A549 (cell line): Measurements from ENCODE around the gene RMI1. TPM values are rescaled to one million over a fixed set of nuclear protein-coding genes. Genes with fewer than 3 reads are reported as not detected.

Experiments
- ATAC-seq, 2 experiments: fragments of 200-7000 bp in 1 of 2; fragments of >200 bp in 1 of 2; cut with Nextera tagmentation in 1 of 2; cut with Tn5 transposase in 1 of 2; 3 replicates each; pipeline versions ENCODE4 v1.8.0 to v1.9.1; 2018 to 2020; ENCODE audit warnings: mild to moderate bottlenecking in 1 of 2, moderate library complexity in 1 of 2
- CTCF ChIA-PET: fragments of 300-600 bp; sonication (Branson Sonifier 250); formaldehyde crosslinking; extraction: SDS; loops from one replicate; lab custom pipeline; 2021; ENCODE audit warnings: antibody characterized with exemption, inconsistent platforms; lab: Yijun Ruan, JAX
- POLR2A ChIA-PET: fragments of 350-600 bp; formaldehyde crosslinking; extraction: SDS; loops from one replicate; lab custom pipeline; 2021; ENCODE audit warnings: antibody characterized with exemption, inconsistent platforms; lab: Yijun Ruan, JAX
- DNase-seq, 2 experiments: peaks; one replicate each; pipeline versions ENCODE4 v3.0.0 to v3.0.0-alpha.2; 2011 to 2016; ENCODE audit warnings: low read depth in 1 of 2, low spot score in 1 of 2
- FAIRE-seq: peaks from 2 replicates; lab custom pipeline; 2011; peaks lifted over from hg19 to GRCh38; lab: Jason Lieb, UNC
- H3K27ac ChIP-seq, 2 experiments: fragments of >200 bp; sonication (Bioruptor Twin); formaldehyde crosslinking; 3 replicates each; pipeline ENCODE4 v1.5.1; 2016 to 2017
- H3K4me1 ChIP-seq: fragments of >200 bp; sonication (Bioruptor Twin); formaldehyde crosslinking; 3 replicates; pipeline ENCODE4 v1.6.1; 2016
- H3K4me2 ChIP-seq: fragments of >200 bp; sonication (Bioruptor Twin); formaldehyde crosslinking; 3 replicates; pipeline ENCODE4 v1.6.1; 2016
- H3K4me3 ChIP-seq: fragments of >200 bp; sonication (Bioruptor Twin); formaldehyde crosslinking; 3 replicates; pipeline ENCODE4 v1.5.1; 2016
- H3K9me3 ChIP-seq: fragments of >200 bp; sonication (Bioruptor Twin); formaldehyde crosslinking; 3 replicates; pipeline ENCODE4 v1.6.1; 2016
- CBX2 ChIP-seq: fragments of 200-600 bp; sonication (generic); IDR thresholded peaks from 2 replicates; pipeline ENCODE4 v1.6.1; 2016; ENCODE audit warnings: low read depth, mild to moderate bottlenecking, borderline replicate concordance
- CEBPB ChIP-seq, 2 experiments: fragments of >200 bp in 1 of 2; sonication (Bioruptor Twin) in 1 of 2; formaldehyde crosslinking in 1 of 2; IDR thresholded peaks; 2 replicates each; pipeline ENCODE4 v1.6.1; 2012 to 2016
- EP300 ChIP-seq, 2 experiments: fragments of >200 bp; sonication (Bioruptor Twin); formaldehyde crosslinking; IDR thresholded peaks; 2 replicates in 1 of 2; 3 replicates in 1 of 2; pipeline ENCODE4 v1.6.1; 2016 to 2017
- ESRRA ChIP-seq: fragments of 150-350 bp; IDR thresholded peaks from 2 replicates; pipeline ENCODE4 v1.6.1; 2014; ENCODE audit warnings: mild to moderate bottlenecking, low read length, borderline replicate concordance
- FOSB ChIP-seq: fragments of 250-450 bp; sonication (Bioruptor Pico); IDR thresholded peaks from 2 replicates; pipeline ENCODE4 v1.5.0; 2020; ENCODE audit warnings: mild to moderate bottlenecking, moderate library complexity
- HEYL ChIP-seq: fragments of 250-450 bp; sonication (Bioruptor Pico); IDR thresholded peaks from 2 replicates; pipeline ENCODE4 v1.8.0; 2021; ENCODE audit warnings: mild to moderate bottlenecking, moderate library complexity
- NR3C1 ChIP-seq: fragments of >200 bp; sonication (Bioruptor Twin); formaldehyde crosslinking; IDR thresholded peaks from 3 replicates; pipeline ENCODE4 v1.6.1; 2017
- RAD21 ChIP-seq, 2 experiments: fragments of >200 bp in 1 of 2; sonication (Bioruptor Twin) in 1 of 2; formaldehyde crosslinking in 1 of 2; IDR thresholded peaks in 1 of 2; conservative IDR thresholded peaks in 1 of 2; 2 replicates in 1 of 2; 3 replicates in 1 of 2; pipeline ENCODE4 v1.6.1; 2012 to 2018; ENCODE audit warnings: inconsistent platforms in 1 of 2
- RFX5 ChIP-seq: fragments of 450-650 bp; IDR thresholded peaks from 2 replicates; pipeline ENCODE4 v1.7.1; 2014; ENCODE audit warnings: antibody characterized with exemption, mild to moderate bottlenecking, moderate library complexity
- USF2 ChIP-seq: fragments of 450-650 bp; IDR thresholded peaks from 2 replicates; pipeline ENCODE4 v1.6.1; 2014; ENCODE audit warnings: antibody characterized with exemption
- ZFP36 ChIP-seq: fragments of 450-650 bp; IDR thresholded peaks from 2 replicates; pipeline ENCODE4 v1.6.1; 2014; ENCODE audit warnings: borderline replicate concordance; ENCODE audit not compliant: partially characterized antibody
- WGBS: methylation state at CpG from one replicate; pipeline ENCODE4 v1.1.6; 2017; ENCODE audit errors: missing lambda C conversion rate; 5-methylcytosine and 5-hydroxymethylcytosine counted together
- polyA plus RNA-seq, 4 experiments: library from polyadenylated mRNA; depleted of rRNA in 3 of 4; stranded (reverse); fragments of >200 nt; fragmentation: RNase III in 1 of 4; extraction: RNeasy Plus Mini Kit Qiagen cat#74134 plus additional on column Dnase treatment in 1 of 4; gene quantifications; 2 replicates in 3 of 4; 3 replicates in 1 of 4; pipeline ENCODE4 v1.2.3, GENCODE V29; 2011 to 2017
- TF ChIP-seq, protein P1 (sequence below): fragments of 200-600 bp; sonication (generic); IDR thresholded peaks from 2 replicates; pipeline ENCODE4 v1.6.1; 2016; ENCODE audit warnings: antibody characterized with exemption, mild to moderate bottlenecking, moderate library complexity
- TF ChIP-seq, protein P2 (sequence below): fragments of 250-450 bp; sonication (Bioruptor Pico); IDR thresholded peaks from 2 replicates; pipeline ENCODE4 v1.5.0; 2021; ENCODE audit warnings: mild to moderate bottlenecking, moderate library complexity, borderline replicate concordance
- TF ChIP-seq, protein P3 (sequence below): fragments of 250-450 bp; sonication (Bioruptor Pico); IDR thresholded peaks from 2 replicates; pipeline ENCODE4 v1.5.0; 2020; ENCODE audit warnings: low read depth, mild to moderate bottlenecking, moderate library complexity
- TF ChIP-seq, protein P4 (sequence below): fragments of 150-350 bp; IDR thresholded peaks from 2 replicates; pipeline ENCODE4 v1.6.1; 2014; ENCODE audit warnings: low read depth, mild to moderate bottlenecking, low read length
- TF ChIP-seq, protein P5 (sequence below): fragments of >200 bp; sonication (Bioruptor Twin); formaldehyde crosslinking; IDR thresholded peaks from 2 replicates; pipeline ENCODE4 v1.6.1; 2016

Gene RMI1
- polyA plus RNA-seq, 2 of the 4 experiments (the other 2 are of a cell fraction): 7.4 to 15.2 TPM

GRCh38 chr9:83934569-83935275, 45.9 kb upstream of the RMI1 start:
- TF ChIP-seq CEBPB (IDR thresholded peaks at IDR 0.05): peak in 1 of 2 experiments; percentile 55; a peak in 1 of 4 replicates
- TF ChIP-seq, protein P1, sequence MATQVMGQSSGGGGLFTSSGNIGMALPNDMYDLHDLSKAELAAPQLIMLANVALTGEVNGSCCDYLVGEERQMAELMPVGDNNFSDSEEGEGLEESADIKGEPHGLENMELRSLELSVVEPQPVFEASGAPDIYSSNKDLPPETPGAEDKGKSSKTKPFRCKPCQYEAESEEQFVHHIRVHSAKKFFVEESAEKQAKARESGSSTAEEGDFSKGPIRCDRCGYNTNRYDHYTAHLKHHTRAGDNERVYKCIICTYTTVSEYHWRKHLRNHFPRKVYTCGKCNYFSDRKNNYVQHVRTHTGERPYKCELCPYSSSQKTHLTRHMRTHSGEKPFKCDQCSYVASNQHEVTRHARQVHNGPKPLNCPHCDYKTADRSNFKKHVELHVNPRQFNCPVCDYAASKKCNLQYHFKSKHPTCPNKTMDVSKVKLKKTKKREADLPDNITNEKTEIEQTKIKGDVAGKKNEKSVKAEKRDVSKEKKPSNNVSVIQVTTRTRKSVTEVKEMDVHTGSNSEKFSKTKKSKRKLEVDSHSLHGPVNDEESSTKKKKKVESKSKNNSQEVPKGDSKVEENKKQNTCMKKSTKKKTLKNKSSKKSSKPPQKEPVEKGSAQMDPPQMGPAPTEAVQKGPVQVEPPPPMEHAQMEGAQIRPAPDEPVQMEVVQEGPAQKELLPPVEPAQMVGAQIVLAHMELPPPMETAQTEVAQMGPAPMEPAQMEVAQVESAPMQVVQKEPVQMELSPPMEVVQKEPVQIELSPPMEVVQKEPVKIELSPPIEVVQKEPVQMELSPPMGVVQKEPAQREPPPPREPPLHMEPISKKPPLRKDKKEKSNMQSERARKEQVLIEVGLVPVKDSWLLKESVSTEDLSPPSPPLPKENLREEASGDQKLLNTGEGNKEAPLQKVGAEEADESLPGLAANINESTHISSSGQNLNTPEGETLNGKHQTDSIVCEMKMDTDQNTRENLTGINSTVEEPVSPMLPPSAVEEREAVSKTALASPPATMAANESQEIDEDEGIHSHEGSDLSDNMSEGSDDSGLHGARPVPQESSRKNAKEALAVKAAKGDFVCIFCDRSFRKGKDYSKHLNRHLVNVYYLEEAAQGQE: no peak
- TF ChIP-seq, all 56 proteins: peak for 1
- H3K27ac ChIP-seq: peak overlapping the region; percentile 54 to 61; a peak in 4 of 6 replicates
- CTCF ChIA-PET: interaction anchor here (0.5 to 3.8 kb wide), 7 partner anchors 13 to 379 kb away, joined by 3 to 60 read pairs (median 5); partner anchors contain the start of gene KIF27

DNA sequence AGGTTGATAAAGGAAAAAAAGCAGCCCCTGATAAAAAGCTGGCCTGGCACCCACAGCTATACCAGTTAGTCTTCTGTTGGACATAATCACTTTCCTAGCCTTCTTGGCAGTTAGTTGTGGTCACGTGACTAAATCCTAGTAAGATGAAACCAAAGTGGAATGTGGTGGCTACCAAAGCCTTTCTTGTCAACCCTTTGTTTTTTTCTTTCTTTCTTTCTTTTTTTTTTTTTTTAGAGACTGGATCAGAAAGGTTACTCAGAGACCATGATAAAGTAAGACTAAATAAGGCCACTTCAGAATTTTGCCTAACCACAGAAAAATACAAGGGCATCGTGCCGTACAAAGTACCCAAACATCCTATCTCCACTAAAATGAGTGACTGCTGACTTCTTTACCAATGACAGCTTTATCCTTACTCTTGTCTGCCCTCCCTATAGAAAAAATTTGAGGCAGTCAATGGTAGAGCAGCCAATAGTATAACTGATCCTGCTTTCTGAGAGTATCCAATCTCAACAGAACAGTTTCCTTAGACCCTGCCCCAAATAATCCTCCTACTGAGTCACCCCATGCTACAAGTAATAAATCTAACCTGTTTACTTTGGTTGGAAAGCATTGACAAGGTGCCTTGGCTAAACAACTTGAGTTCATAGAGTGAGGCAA, 45.2 kb upstream of the RMI1 start:
- Histone ChIP-seq H3K4me1 (peaks cover 23% of the 10 kb centered on the region; the same call in 2 of the 3 replicates), H3K27ac (peak overlapping the region in 1 of 2 experiments; percentile 40; a peak in 1 of 6 replicates), H3K4me3 (no peak overlapping the region), H3K9me3 (no peaks in the 10 kb centered on the region), H3K4me2 (peak overlapping the region; percentile 41; the same call in 2 of the 3 replicates)
- ATAC-seq (no peak; a peak in 1 of 6 replicates), DNase-seq (no peak), FAIRE-seq (no peak)
- ChIA-PET POLR2A (interaction anchor here (0.7 to 3.0 kb wide), 2 partner anchors 14 to 362 kb away, joined by 4 to 18 read pairs; partner anchors contain the start of gene KIF27), CTCF (interaction anchor here (0.6 to 3.8 kb wide), 6 partner anchors 14 to 378 kb away, joined by 3 to 60 read pairs (median 6); partner anchors contain the start of gene KIF27)
- no peak for TF ChIP-seq HEYL (CRISPR knock-in tag)
- no peak for TF ChIP-seq RFX5
- no peak for TF ChIP-seq USF2
- TF ChIP-seq, protein P2, sequence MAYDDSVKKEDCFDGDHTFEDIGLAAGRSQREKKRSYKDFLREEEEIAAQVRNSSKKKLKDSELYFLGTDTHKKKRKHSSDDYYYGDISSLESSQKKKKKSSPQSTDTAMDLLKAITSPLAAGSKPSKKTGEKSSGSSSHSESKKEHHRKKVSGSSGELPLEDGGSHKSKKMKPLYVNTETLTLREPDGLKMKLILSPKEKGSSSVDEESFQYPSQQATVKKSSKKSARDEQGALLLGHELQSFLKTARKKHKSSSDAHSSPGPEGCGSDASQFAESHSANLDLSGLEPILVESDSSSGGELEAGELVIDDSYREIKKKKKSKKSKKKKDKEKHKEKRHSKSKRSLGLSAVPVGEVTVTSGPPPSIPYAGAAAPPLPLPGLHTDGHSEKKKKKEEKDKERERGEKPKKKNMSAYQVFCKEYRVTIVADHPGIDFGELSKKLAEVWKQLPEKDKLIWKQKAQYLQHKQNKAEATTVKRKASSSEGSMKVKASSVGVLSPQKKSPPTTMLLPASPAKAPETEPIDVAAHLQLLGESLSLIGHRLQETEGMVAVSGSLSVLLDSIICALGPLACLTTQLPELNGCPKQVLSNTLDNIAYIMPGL (CRISPR knock-in tag): no peak
- TF ChIP-seq FOSB (CRISPR knock-in tag): no peak
- no peak for TF ChIP-seq CEBPB (IDR thresholded peaks at IDR 0.05)
- TF ChIP-seq, protein P3, sequence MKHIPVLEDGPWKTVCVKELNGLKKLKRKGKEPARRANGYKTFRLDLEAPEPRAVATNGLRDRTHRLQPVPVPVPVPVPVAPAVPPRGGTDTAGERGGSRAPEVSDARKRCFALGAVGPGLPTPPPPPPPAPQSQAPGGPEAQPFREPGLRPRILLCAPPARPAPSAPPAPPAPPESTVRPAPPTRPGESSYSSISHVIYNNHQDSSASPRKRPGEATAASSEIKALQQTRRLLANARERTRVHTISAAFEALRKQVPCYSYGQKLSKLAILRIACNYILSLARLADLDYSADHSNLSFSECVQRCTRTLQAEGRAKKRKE (CRISPR knock-in tag): no peak
- no peak for TF ChIP-seq NR3C1
- WGBS: 83% methylated on average over 3 of the region's 3 CpGs

More at GRCh38 chr9:83934569-83935275, 45.9 kb upstream of the RMI1 start:
- 90% methylated on average over 5 of the region's 5 CpGs for WGBS
- Histone ChIP-seq H3K4me1 (peaks cover 23% of the 10 kb centered on the region; the same call in 2 of the 3 replicates), H3K9me3 (no peaks in the 10 kb centered on the region), H3K4me3 (no peak overlapping the region), H3K4me2 (peak overlapping the region; percentile 41)
- POLR2A ChIA-PET: interaction anchor here (0.7 to 3.0 kb wide), 2 partner anchors 14 to 363 kb away, joined by 4 to 18 read pairs; partner anchors contain the start of gene KIF27
- DNase-seq (peak in 1 of 2 experiments; percentile 26), ATAC-seq (0 out of 6 replicates have a peak, but pooled peaks of 1 of the 2 experiments have one; percentile 27), FAIRE-seq (no peak)

GRCh38 chr9:83936523-83936922, 44.1 kb upstream of the RMI1 start:
- Histone ChIP-seq H3K4me3 (no peak overlapping the region), H3K4me1 (peaks cover 23% of the 10 kb centered on the region; the same call in 2 of the 3 replicates), H3K9me3 (no peaks in the 10 kb centered on the region), H3K27ac (no peak overlapping the region), H3K4me2 (no peak overlapping the region)
- ChIA-PET POLR2A (interaction anchor here (1.4 kb wide), 1 partner anchor 15 kb away, joined by 6 read pairs; the partner anchor contains the start of gene KIF27), CTCF (interaction anchor here (0.6 to 3.8 kb wide), 14 partner anchors 10 to 328 kb away, joined by 3 to 60 read pairs (median 4); partner anchors contain the start of gene KIF27)
- DNase-seq: no peak
- 85% methylated on average over 6 of the region's 6 CpGs for WGBS
- FAIRE-seq: no peak
- no peak for ATAC-seq
- TF ChIP-seq, protein P4, sequence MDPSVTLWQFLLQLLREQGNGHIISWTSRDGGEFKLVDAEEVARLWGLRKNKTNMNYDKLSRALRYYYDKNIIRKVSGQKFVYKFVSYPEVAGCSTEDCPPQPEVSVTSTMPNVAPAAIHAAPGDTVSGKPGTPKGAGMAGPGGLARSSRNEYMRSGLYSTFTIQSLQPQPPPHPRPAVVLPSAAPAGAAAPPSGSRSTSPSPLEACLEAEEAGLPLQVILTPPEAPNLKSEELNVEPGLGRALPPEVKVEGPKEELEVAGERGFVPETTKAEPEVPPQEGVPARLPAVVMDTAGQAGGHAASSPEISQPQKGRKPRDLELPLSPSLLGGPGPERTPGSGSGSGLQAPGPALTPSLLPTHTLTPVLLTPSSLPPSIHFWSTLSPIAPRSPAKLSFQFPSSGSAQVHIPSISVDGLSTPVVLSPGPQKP: no peak
- no peak for TF ChIP-seq RAD21 (conservative IDR thresholded peaks at IDR 0.05 in 1 of 2, IDR thresholded peaks at IDR 0.05 in 1 of 2)
- TF ChIP-seq EP300 (IDR thresholded peaks at IDR 0.05): no peak
- TF ChIP-seq NR3C1: no peak
- TF ChIP-seq CBX2: no peak
- TF ChIP-seq ESRRA: no peak
- TF ChIP-seq ZFP36: no peak
- TF ChIP-seq, protein P5, sequence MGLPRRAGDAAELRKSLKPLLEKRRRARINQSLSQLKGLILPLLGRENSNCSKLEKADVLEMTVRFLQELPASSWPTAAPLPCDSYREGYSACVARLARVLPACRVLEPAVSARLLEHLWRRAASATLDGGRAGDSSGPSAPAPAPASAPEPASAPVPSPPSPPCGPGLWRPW: no peak
